GM18519 (cell line): Measurements from ENCODE around the gene CARNS1.
"Not testable (repeated sequence)": the region's sequence is repeated elsewhere in the genome, so short reads cannot be mapped to it uniquely, and the experiment has no call there.

Experiments
- ATAC-seq: cut with Tn5 transposase; IDR thresholded peaks from one replicate; pipeline ENCODE4 v1.9.1; 2021; ENCODE audit warnings: mild to moderate bottlenecking, moderate library complexity; ENCODE audit not compliant: unreplicated experiment, low FRiP score

CARNS1 gene

DNA sequence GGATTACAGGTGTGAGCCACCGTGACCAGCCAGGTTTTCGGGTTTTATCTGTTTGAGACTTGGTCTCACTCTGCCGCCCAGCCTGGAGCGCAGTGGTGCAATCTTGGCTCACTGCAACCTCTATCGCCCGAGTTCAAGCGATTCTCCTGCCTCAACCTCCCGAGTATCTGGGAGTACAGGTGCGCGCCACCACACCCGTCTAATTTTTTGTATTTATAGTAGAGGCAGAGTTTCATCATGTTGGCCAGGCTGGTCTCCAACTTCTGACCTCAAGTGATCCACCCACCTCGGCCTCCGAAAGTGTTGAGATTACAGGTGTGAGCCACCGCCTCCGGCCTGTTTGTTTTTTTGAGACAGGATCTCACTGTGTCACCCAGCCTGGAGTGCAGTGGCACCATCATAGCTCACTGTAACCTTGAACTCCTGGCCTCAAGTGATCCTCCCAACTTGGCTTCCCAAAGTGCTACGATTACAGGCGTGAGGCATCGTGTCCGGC, 11.9 kb downstream of the CARNS1 start:
- not testable (repeated sequence) for ATAC-seq

DNA sequence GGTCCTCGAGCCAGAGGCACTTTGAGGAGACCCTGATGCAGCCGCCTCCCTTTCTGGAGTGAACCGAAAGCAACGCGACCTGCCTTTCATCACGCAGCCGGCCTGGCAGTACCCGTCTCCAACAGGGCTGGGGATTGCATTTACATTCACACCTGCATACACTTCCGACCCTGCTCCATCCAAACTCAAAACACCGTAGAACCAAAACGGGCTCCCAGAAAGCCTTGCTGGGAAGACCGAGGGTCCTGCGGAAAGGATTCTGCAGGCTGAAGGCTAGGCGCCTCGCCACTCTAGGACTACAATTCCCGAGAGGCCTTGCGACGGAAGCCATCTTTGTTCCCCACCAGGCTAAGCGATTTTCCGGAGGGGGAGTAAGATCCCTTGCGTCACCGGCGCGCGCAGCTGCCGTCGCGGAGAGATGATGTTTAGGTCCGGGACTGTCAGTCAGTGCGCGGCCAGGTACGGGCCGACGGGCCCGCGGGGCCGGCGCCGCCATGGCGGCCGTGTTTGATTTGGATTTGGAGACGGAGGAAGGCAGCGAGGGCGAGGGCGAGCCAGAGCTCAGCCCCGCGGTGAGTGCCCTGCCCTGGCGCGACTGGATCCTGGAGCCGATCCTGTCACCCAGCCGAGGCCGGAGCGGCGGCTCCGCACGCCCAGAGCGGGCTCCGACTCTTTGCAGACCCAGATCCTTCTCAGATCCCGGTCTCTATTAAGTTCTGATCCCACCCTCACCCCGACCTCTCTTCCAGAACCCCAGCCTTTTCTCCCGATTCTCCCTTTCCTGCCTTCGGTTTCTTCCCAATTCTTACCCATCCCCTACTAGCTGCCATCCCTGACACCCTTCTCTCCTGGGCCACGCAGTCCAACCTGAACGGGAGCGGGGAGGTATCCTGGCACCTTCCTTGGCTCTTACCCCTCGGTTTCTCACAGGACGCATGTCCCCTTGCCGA, 12.8 kb downstream of the CARNS1 start, which contains the start of gene RPS6KB2:
TSS of gene RPS6KB2 (plus strand) at position 443 of the 950 bp plus-strand sequence. CDS start at position 495, 52 bp downstream.
- ATAC-seq, result peak; percentile 59

DNA sequence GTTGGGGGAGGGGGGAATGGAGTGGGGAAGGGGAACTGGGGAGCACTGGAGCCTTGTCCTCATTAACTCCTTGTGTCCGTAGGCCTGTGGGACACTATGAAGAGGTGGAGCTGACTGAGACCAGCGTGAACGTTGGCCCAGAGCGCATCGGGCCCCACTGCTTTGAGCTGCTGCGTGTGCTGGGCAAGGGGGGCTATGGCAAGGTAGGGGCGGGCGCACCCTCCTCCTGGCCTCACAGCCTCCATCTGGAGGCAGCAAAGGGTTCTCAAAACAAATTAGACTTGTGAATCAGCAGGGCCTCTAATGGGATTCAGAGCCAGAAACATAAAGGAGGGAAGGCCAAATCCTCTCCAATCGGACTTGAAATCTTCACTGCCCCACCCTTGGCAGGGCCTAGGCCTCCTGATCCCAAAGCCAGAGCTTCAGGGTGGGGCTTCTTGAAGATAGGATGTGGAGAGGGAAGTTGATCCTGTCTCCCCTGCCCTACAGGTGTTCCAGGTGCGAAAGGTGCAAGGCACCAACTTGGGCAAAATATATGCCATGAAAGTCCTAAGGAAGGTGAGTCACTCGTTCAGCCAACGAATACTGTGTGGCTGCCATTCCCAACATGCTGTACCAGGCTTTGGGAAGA, 13.7 kb downstream of the CARNS1 start:
- ATAC-seq, result no peak

DNA sequence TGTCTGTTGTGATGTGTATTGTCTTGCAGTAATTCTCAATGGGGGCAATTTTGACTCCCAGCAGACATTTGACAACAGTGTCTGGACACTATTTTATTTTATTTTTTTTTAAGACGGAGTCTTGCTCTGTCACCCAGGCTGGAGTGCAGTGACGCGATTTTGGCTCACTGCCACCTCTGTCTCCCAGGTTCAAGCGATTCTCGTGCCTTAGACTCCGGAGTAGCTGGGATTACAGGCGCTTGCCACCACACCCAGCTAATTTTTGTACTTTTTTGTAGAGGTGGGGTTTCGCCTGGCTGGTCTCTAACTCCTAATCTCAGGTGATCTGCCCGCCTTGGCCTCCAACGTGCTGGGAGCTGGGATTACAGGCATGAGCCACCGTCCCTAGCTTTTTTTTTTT, 14.2 kb downstream of the CARNS1 start:
- ATAC-seq, result no peak

GRCh38 chr11:67431346-67432249, 16.1 kb downstream of the CARNS1 start:
- ATAC-seq, result no peak

- ATAC-seq, result no peak
These were observed 17.3 kb downstream of the CARNS1 start for GRCh38 chr11:67432655-67433349.

DNA sequence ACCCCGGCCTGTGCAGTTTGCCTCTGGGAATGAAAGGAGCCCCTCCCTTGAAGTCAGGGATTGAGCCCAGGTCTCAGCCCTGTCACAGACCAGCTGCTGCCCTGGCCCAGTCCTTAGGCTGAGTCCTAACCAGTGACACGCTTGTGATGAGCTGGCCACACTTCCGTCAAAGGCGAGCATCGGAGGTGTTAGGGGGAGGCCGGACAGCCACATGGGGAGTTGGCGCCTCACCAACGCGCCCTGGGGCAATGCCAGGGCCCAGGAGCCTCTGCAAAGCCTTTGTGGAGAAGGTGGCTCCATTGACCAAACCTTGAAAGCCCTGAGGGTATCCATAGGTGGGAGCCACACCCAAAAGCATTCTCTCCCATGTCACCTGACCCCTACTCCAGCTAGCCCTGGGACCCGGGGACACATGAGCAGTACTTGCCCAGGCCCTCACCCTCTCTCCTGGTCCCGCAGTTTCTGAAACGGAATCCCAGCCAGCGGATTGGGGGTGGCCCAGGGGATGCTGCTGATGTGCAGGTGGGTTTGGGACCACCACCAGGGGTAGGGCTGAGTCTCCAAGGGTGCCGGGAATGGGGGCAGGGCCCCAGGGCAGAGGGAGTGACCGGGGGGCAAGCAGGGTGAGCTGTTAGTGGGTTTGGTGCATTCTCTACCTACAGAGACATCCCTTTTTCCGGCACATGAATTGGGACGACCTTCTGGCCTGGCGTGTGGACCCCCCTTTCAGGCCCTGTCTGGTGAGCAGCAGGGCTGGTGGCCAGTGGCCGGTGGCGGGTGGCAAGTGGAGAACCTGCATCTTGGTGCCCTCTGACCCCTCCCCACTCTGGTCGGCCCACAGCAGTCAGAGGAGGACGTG, 18.3 kb downstream of the CARNS1 start:
- no peak for ATAC-seq

GRCh38 chr11:67434395-67434881, 19.0 kb downstream of the CARNS1 start:
- no peak for ATAC-seq

GRCh38 chr11:67435031-67435726, 19.7 kb downstream of the CARNS1 start:
- ATAC-seq, result no peak

DNA sequence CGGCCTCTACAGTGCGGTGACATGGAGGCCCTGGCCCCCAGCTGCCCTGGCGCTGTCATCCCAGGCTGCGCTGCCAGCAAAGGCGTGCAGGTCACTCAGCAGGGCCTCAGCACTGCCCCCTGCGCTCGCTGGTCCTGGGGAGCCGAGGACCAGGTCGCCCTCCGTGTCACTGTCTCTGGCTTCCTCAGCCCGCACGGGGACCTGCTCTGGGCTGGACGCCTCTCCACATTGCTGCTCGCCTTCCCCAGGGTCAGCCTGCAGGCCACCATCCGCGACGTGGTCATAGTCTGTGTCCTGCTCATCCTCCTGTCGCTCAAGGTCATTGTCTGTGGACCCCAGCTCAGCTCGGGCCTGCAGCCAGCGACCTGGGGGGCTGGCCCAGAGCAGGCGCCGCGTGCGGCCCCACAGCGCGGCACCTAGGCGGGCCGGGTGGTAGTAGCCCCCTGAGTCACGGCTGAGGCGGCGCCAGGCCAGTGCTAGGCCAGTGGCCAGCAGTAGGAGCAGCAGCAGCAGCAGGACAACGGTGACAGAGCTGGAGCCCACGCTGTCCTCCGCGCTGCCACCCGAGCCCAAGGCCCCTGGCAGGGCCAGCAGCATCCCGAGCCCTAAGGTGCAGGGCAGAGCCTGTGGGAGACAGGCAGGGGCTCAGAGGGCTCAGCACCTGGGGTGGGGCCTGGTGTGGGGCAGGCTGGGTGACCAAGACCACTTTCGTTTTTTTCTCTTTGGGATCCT, 20.4 kb downstream of the CARNS1 start:
- ATAC-seq, result no peak

GRCh38 chr11:67436459-67437081, 21.1 kb downstream of the CARNS1 start:
- ATAC-seq, result no peak

DNA sequence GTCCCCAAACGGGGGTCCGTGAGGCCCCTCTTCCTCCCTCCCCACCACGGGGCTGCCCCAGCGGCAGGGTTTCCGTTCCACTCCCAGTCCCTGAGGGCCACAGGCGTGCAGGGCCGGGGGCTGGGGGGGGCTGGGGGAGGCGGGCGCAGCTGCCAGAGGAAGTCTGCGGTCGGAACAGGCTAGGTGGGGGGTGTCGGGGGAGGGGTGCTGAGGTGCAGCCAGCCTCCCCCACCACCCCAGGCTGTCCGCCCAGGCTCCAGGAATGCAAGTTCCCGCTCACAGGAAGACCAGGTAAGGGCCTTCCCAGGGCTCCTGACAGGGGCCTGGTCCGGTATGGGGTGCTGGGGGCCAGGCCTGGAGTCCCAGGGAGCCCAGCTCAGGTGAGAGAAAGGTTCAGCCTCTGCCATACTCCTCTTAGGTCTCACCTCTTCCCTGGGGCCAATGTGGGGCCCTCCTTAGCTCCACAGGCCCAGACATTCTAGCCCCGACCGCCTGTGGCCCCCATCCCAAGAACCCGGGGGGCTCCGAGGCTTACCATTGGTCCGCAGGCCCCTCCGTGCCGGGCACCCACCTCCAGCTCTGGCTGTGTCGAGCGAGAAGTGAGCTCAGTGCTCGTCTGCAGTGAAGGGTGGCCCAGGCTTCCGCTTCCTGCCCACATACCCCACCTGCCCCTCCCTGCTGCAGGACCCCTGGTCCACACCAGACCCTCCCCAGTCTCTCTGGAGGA, 21.8 kb downstream of the CARNS1 start, which contains the start of gene PTPRCAP:
TSS of gene PTPRCAP (minus strand) at position 601 of the 727 bp plus-strand sequence. CDS start at position 538, 63 bp downstream.
- ATAC-seq, result no peak

DNA sequence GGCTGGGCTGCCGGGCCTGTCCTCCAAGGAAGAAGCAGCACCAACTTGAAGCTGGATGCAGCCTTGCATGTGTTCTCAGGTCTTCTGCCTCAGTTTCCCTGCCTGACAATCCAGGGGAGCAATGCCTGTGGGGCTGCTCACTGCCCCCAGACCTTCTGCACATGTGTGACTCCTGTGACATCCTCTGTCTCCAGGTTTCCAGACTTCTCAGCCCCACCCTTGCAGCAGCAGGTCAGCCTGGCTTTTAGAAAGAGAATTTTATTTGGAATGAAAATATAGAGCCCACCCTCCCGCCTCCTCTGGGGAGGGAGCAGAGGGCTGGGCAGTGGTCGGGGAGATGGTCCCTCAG, 22.3 kb downstream of the CARNS1 start:
- no peak for ATAC-seq

DNA sequence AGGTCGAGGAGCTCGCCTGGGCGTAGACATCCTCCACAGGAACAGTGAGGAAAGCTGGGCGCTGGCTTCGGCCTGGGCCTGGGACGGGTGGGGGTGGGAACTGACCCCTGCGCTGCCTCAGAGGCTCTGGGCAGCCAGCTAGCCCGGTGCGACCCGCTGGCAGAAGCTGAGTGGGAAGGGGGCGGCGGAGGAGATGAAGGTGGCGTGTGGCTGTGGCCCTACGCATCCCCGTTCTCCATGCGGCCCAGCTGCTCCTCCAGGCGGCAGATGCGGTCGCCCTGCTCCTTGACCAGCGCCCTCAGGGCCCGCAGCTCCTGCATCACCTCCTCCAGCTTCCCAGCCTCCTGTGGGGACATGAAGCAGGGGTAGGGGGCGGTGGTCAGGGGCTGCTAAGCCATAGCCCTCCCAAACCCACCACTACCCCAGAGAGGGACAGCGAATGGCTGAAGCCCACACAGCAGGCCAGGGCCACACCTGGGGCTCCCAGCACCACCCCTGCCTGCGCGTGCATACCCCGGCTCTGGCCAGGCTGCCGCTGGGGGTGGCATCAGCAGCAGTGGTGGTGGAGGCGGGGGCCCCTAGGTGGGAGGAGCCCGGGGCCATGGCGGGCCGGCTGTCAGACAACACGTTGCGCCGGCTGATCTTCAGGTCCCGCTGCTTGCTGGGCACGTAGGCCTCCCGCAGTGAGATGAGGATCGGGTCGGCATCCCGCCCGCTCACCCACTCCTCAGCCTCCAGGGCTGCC, 22.9 kb downstream of the CARNS1 start:
- ATAC-seq, result no peak

DNA sequence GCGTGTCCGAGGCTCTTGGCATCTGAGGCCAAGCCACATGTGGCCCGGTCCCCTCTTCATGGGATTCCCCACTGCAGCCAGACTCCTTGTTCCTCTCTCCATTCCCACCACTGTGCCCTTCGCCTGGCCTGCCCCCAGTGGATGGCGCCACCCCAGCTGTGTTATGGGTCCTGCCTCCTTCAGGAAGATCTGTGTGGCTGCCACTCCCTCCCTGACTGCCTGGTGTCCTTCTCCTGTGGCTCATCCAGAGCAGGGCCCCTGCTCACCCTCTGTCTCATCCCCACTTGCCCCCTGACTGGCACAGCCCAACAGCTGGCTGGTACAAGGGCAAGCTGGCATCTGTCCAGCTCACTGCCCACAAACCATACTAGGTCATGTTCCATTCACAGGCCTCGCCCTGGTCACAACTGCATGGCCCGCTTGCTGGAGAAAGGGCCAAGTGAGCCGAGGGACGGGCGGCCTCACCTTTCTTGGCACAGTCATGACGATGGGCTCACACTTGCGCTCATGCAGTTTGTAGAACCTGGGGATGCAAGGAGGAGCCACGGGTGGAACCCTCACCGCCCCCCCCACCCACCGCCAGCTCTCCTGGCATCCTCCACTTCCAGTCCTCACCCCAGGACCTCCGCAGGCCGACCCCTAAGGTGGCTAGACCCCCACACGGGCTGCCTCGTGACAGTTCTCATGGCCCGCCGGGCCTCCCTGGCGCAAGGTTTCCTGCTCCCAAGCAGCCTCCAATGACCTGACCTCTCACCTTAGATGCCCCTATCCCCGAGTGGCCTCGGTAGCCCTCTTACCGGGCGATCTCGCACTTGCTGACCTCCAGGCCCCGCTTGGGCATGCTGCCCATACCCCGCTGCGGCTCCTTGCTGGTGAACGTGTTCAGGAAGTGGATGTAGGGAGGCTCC, 24.1 kb downstream of the CARNS1 start:
- ATAC-seq, result no peak
